HepG2 (cell line): ENCODE measurements around the gene TKFC. TPM values are rescaled to one million over a fixed set of nuclear protein-coding genes. Genes with fewer than 3 reads are reported as not detected.

ENCODE experiments used
- ATAC-seq: fragments of 200-7000 bp; cut with Tn5 transposase; 3 replicates; pipeline ENCODE4 v1.9.1; 2020; ENCODE audit warnings: mild to moderate bottlenecking, moderate library complexity
- BruUV-seq: library from RNA; stranded (reverse); fragments of 400-500 nt; replicated peaks from 2 replicates; lab custom pipeline; 2021; lab: Mats Ljungman, UMichigan
- CTCF ChIA-PET: fragments of 300-600 bp; formaldehyde crosslinking; extraction: SDS; loops from one replicate; lab custom pipeline; 2021; ENCODE audit warnings: low total read pairs, inconsistent platforms, low intra/inter-chr PET ratio; lab: Yijun Ruan, JAX
- POLR2A ChIA-PET: fragments of 350-600 bp; sonication (Branson Sonifier 250); formaldehyde crosslinking; loops from one replicate; lab custom pipeline; 2020; ENCODE audit warnings: antibody characterized with exemption, inconsistent platforms; lab: Yijun Ruan, JAX
- DNase-seq: peaks from one replicate; pipeline ENCODE4 v3.0.0-alpha.2; 2015; ENCODE audit warnings: low spot score
- FAIRE-seq: peaks from 3 replicates; lab custom pipeline; 2011; peaks lifted over from hg19 to GRCh38; lab: Jason Lieb, UNC
- H2AFZ ChIP-seq: one replicate; pipeline ENCODE4 v1.6.1; 2011; ENCODE audit warnings: low read length, inconsistent platforms
- H3K27ac ChIP-seq: fragments of 300-600 bp; 3 replicates; pipeline ENCODE4 v1.8.0; 2011; ENCODE audit warnings: mixed run types, mild to moderate bottlenecking, mixed read lengths, low read length, inconsistent platforms; ENCODE audit not compliant: insufficient read depth; ENCODE audit errors: extremely low read length
- H3K27me3 ChIP-seq, 2 experiments: fragments of 200-600 bp in 1 of 2; 2 replicates in 1 of 2; 3 replicates in 1 of 2; pipeline versions ENCODE4 v1.6.0 to v1.8.0; 2011; ENCODE audit warnings: low read length in 2 of 2, mild to moderate bottlenecking in 2 of 2, moderate library complexity in 2 of 2, inconsistent platforms in 1 of 2; ENCODE audit not compliant: insufficient read depth in 2 of 2, control insufficient read depth in 1 of 2
- H3K36me3 ChIP-seq, 2 experiments: fragments of 200-600 bp in 1 of 2; replicated peaks in 1 of 2; 2 replicates in 1 of 2; 3 replicates in 1 of 2; pipeline versions ENCODE4 v1.5.1 to v1.8.0; 2011; ENCODE audit warnings: low read length in 2 of 2, inconsistent platforms in 1 of 2; ENCODE audit not compliant: insufficient read depth in 2 of 2, control insufficient read depth in 1 of 2
- H3K4me1 ChIP-seq: 2 replicates; pipeline ENCODE4 v1.5.1; 2012; ENCODE audit warnings: low read length, inconsistent platforms; ENCODE audit not compliant: insufficient read depth
- H3K4me2 ChIP-seq: 2 replicates; pipeline ENCODE4 v1.6.0; 2011; ENCODE audit warnings: low read depth, low read length, inconsistent platforms
- H3K4me3 ChIP-seq, 3 experiments: fragments of 200-600 bp in 1 of 3; sonication (generic), shearing (Covaris generic) in 1 of 3; replicated peaks in 1 of 3; 2 replicates each; pipeline ENCODE4 v1.5.1; 2011 to 2016; ENCODE audit warnings: low read length in 3 of 3, inconsistent platforms in 2 of 3, low read depth in 2 of 3, mild to moderate bottlenecking in 2 of 3, control low read depth in 1 of 3, mixed read lengths in 1 of 3; ENCODE audit not compliant: insufficient read depth in 1 of 3
- H3K79me2 ChIP-seq: one replicate; pipeline ENCODE4 v1.6.1; 2011; ENCODE audit warnings: low read length, inconsistent platforms; ENCODE audit not compliant: insufficient read depth
- H3K9ac ChIP-seq: 2 replicates; pipeline ENCODE4 v1.6.0; 2011; ENCODE audit warnings: mild to moderate bottlenecking, low read depth, low read length, inconsistent platforms; ENCODE audit not compliant: insufficient read depth
- H3K9me3 ChIP-seq: 2 replicates; pipeline ENCODE4 v1.5.1; 2012; ENCODE audit warnings: mild to moderate bottlenecking, low read length
- H4K20me1 ChIP-seq: 2 replicates; pipeline ENCODE4 v1.6.0; 2011; ENCODE audit warnings: inconsistent platforms, mild to moderate bottlenecking, low read length, moderate library complexity; ENCODE audit not compliant: insufficient read depth
- AGO2 ChIP-seq: fragments of 200-400 bp; formaldehyde crosslinking; optimal IDR thresholded peaks from 2 replicates; pipeline ENCODE3; 2017; ENCODE audit warnings: mild to moderate bottlenecking, low read depth, low read length, moderate library complexity
- BHLHE40 ChIP-seq: IDR thresholded peaks from 2 replicates; pipeline ENCODE4 v1.6.1; 2011; ENCODE audit warnings: low read length, improper control_type of control experiment
- KAT2B ChIP-seq: fragments of 150-350 bp; IDR thresholded peaks from 2 replicates; pipeline ENCODE4 v1.6.1; 2014; ENCODE audit warnings: low read depth, low read length, borderline replicate concordance
- NCOR1 ChIP-seq: fragments of 200-600 bp; sonication (generic); IDR thresholded peaks from 2 replicates; pipeline ENCODE4 v1.7.0; 2017; ENCODE audit warnings: antibody characterized with exemption, low read length, borderline replicate concordance
- NFKBIZ ChIP-seq: IDR thresholded peaks from 2 replicates; pipeline ENCODE4 v1.6.1; 2018; ENCODE audit warnings: missing genetic modification reagents, missing compliant biosample characterization
- NR1H2 ChIP-seq: sonication (generic); formaldehyde crosslinking; IDR thresholded peaks from 2 replicates; pipeline ENCODE4 v1.8.1; 2022; ENCODE audit warnings: low read depth, missing genetic modification reagents, borderline replicate concordance
- SIX4 ChIP-seq: sonication (generic); formaldehyde crosslinking; IDR thresholded peaks from 2 replicates; pipeline ENCODE4 v1.4.0; 2020; ENCODE audit warnings: missing genetic modification reagents
- ZFP36L1 ChIP-seq: sonication (generic); formaldehyde crosslinking; IDR thresholded peaks from 2 replicates; pipeline ENCODE4 v1.8.0; 2022; ENCODE audit warnings: mild to moderate bottlenecking, missing genetic modification reagents, moderate library complexity
- ZFX ChIP-seq: sonication (generic); formaldehyde crosslinking; IDR thresholded peaks from 2 replicates; pipeline ENCODE4 v1.4.0; 2020; ENCODE audit warnings: mild to moderate bottlenecking, low read depth, missing genetic modification reagents, moderate library complexity
- ZNF619 ChIP-seq: sonication (generic); formaldehyde crosslinking; IDR thresholded peaks from 2 replicates; pipeline ENCODE4 v1.4.0; 2020; ENCODE audit warnings: mild to moderate bottlenecking, missing genetic modification reagents
- ZNF713 ChIP-seq: sonication (generic); formaldehyde crosslinking; IDR thresholded peaks from 2 replicates; pipeline ENCODE4 v1.4.0; 2020; ENCODE audit warnings: mild to moderate bottlenecking, missing genetic modification reagents
- WGBS: methylation state at CpG from one replicate; pipeline ENCODE4 v1.1.6; 2017; ENCODE audit warnings: low lambda C conversion rate; 5-methylcytosine and 5-hydroxymethylcytosine counted together
- in situ Hi-C: cut with HindIII; loops from 2 replicates; pipeline ENCODE4 v1.10.0; 2017; ENCODE audit warnings: low pct_unique_long_range_greater_than_20kb; ENCODE audit not compliant: extremely low pct_ligation_motif_present
- intact Hi-C: fragments of 100-400 bp; cut with micrococcal nuclease; formaldehyde crosslinking; loops from one replicate; pipeline ENCODE4 v1.10.0; 2022; ENCODE audit not compliant: unreplicated experiment
- polyA plus RNA-seq, 8 experiments: library from polyadenylated mRNA; depleted of rRNA in 3 of 8; stranded (reverse) in 7 of 8; unstranded in 1 of 8; fragments of >200 nt; fragmentation: Illumina TruSeq in 4 of 8; extraction: Trizol in 4 of 8; gene quantifications; 2 replicates each; pipeline versions ENCODE4 v1.2.1 to v1.2.3, GENCODE V29; 2011 to 2016; ENCODE audit warnings: low read depth in 4 of 8, missing spikeins in 1 of 8, mixed read lengths in 1 of 8; ENCODE audit not compliant: insufficient read depth in 1 of 8
- total RNA-seq, 5 experiments: library from RNA; depleted of rRNA; stranded (reverse); fragments of >200 nt; fragmentation: Illumina TruSeq; extraction: Trizol; gene quantifications; 2 replicates each; pipeline ENCODE4 v1.2.3, GENCODE V29; 2016; ENCODE audit warnings: low read depth in 1 of 5
- TF ChIP-seq, protein P1 (sequence below): sonication (generic); formaldehyde crosslinking; IDR thresholded peaks from 2 replicates; pipeline ENCODE4 v1.4.0; 2020; ENCODE audit warnings: missing genetic modification reagents, mild to moderate bottlenecking, borderline replicate concordance

Gene TKFC
- total and polyA plus RNA-seq, 2 of the 13 experiments (the other 11 are each of a cell fraction or from before 2014, with no cell fraction given) = 147 to 197 TPM

DNA sequence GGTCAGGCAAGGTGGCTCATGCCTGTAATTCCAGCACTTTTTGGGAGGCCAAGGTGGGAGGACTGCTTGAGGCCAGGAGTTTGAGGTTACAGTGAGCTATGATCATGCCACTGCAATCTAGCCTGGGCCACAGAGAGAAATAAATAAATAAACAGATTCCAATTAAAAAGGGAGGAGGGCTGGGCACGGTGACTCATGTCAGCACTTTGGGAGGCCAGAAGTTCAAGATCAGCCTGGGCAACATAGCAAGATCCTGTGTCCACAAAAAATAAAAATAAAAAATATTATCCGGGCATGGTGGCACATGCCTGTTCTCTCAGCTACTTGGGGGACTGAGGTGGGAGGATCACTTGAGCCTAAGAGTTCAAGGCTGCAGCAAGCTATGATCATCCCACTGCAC is 21.2 kb downstream of the TKFC start:
- BruUV-seq = no TSS peak
- H3K9me3 ChIP-seq = no peaks in the 10 kb centered on the region
- no peaks in the 10 kb centered on the region for H3K27me3 ChIP-seq
- CTCF ChIA-PET = no interaction called here
- FAIRE-seq (no peak), ATAC-seq (no peak), DNase-seq (no peak)
- in situ Hi-C loops (no loop called here), intact Hi-C loops (no loop called here)
- no peak overlapping the region for H3K4me3 ChIP-seq
- no peaks in the 10 kb centered on the region for H3K79me2 ChIP-seq
- TF ChIP-seq SIX4 (CRISPR knock-in tag) = no peak
- H3K4me1 ChIP-seq = peaks cover 13% of the 10 kb centered on the region; the same call in 1 of the 2 replicates
- no peak overlapping the region for H2AFZ ChIP-seq
- peaks cover 4 to 5% of the 10 kb centered on the region in 2 experiments; a peak in 3 of 5 replicates for H3K36me3 ChIP-seq
- H3K27ac ChIP-seq = no peak overlapping the region
- no peak overlapping the region for H3K4me2 ChIP-seq
- POLR2A ChIA-PET = interaction anchor here (1.6 kb wide), 1 partner anchor 18 kb away, joined by 3 read pairs; no protein-coding TSS in a partner anchor
- H3K9ac ChIP-seq = no peak overlapping the region
- WGBS = 94% methylated on average over 2 of the region's 2 CpGs
- H4K20me1 ChIP-seq = no peaks in the 10 kb centered on the region

- ChIA-PET POLR2A (interaction anchor here (1.0 to 9.9 kb wide), 2 partner anchors 13 to 22 kb away, joined by 3 to 146 read pairs; partner anchors contain the start of genes DDB1 and TKFC), CTCF (no interaction called here)
- H3K9me3 ChIP-seq = no peaks in the 10 kb centered on the region
- no peaks in the 10 kb centered on the region for H4K20me1 ChIP-seq
- ATAC-seq (no peak; the same call in 2 of the 3 replicates), DNase-seq (no peak), FAIRE-seq (no peak)
- no peak overlapping the region for H3K4me2 ChIP-seq
- H3K27ac ChIP-seq = no peak overlapping the region
- peaks cover 26% of the 10 kb centered on the region for H3K4me1 ChIP-seq
- no peaks in the 10 kb centered on the region for H3K27me3 ChIP-seq
- no peak overlapping the region for H2AFZ ChIP-seq
- no TSS peak for BruUV-seq
- H3K9ac ChIP-seq = no peak overlapping the region
- no peaks in the 10 kb centered on the region for H3K79me2 ChIP-seq
- TF ChIP-seq AGO2 (no peak), ZFX (CRISPR knock-in tag) (no peak), NR1H2 (no peak), ZFP36L1 (no peak), ZNF619 (CRISPR knock-in tag) (no peak), NFKBIZ (CRISPR knock-in tag) (no peak), ZNF713 (no peak), KAT2B (no peak), NCOR1 (no peak), BHLHE40 (no peak)
- TF ChIP-seq, protein P1, sequence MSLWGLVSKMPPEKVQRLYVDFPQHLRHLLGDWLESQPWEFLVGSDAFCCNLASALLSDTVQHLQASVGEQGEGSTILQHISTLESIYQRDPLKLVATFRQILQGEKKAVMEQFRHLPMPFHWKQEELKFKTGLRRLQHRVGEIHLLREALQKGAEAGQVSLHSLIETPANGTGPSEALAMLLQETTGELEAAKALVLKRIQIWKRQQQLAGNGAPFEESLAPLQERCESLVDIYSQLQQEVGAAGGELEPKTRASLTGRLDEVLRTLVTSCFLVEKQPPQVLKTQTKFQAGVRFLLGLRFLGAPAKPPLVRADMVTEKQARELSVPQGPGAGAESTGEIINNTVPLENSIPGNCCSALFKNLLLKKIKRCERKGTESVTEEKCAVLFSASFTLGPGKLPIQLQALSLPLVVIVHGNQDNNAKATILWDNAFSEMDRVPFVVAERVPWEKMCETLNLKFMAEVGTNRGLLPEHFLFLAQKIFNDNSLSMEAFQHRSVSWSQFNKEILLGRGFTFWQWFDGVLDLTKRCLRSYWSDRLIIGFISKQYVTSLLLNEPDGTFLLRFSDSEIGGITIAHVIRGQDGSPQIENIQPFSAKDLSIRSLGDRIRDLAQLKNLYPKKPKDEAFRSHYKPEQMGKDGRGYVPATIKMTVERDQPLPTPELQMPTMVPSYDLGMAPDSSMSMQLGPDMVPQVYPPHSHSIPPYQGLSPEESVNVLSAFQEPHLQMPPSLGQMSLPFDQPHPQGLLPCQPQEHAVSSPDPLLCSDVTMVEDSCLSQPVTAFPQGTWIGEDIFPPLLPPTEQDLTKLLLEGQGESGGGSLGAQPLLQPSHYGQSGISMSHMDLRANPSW = no peak
- WGBS = 100% methylated on average over 4 of the region's 4 CpGs
- H3K36me3 ChIP-seq = peaks cover 0 to 3% of the 10 kb centered on the region in 2 experiments; a peak in 2 of 5 replicates
- in situ Hi-C loops = no loop called here
- intact Hi-C loops = no loop called here
- no peak overlapping the region for H3K4me3 ChIP-seq
These were observed 23.7 kb downstream of the TKFC start for GRCh38 chr11:61356706-61357105.
